HepG2 (cell line): ENCODE measurements around the gene EIF3B. TPM values are rescaled to one million over a fixed set of nuclear protein-coding genes. Genes with fewer than 3 reads are reported as not detected.

ENCODE experiments used
- ATAC-seq: fragments of 200-7000 bp; cut with Tn5 transposase; 3 replicates; pipeline ENCODE4 v1.9.1; 2020; ENCODE audit warnings: mild to moderate bottlenecking, moderate library complexity
- BruUV-seq: library from RNA; stranded (reverse); fragments of 400-500 nt; replicated peaks from 2 replicates; lab custom pipeline; 2021; lab: Mats Ljungman, UMichigan
- CTCF ChIA-PET: fragments of 300-600 bp; formaldehyde crosslinking; extraction: SDS; loops from one replicate; lab custom pipeline; 2021; ENCODE audit warnings: low total read pairs, inconsistent platforms, low intra/inter-chr PET ratio; lab: Yijun Ruan, JAX
- POLR2A ChIA-PET: fragments of 350-600 bp; sonication (Branson Sonifier 250); formaldehyde crosslinking; loops from one replicate; lab custom pipeline; 2020; ENCODE audit warnings: antibody characterized with exemption, inconsistent platforms; lab: Yijun Ruan, JAX
- DNase-seq: peaks from one replicate; pipeline ENCODE4 v3.0.0-alpha.2; 2015; ENCODE audit warnings: low spot score
- FAIRE-seq: peaks from 3 replicates; lab custom pipeline; 2011; peaks lifted over from hg19 to GRCh38; lab: Jason Lieb, UNC
- H2AFZ ChIP-seq: one replicate; pipeline ENCODE4 v1.6.1; 2011; ENCODE audit warnings: low read length, inconsistent platforms
- H3K27ac ChIP-seq: fragments of 300-600 bp; 3 replicates; pipeline ENCODE4 v1.8.0; 2011; ENCODE audit warnings: mixed run types, mild to moderate bottlenecking, mixed read lengths, low read length, inconsistent platforms; ENCODE audit not compliant: insufficient read depth; ENCODE audit errors: extremely low read length
- H3K27me3 ChIP-seq, 2 experiments: fragments of 200-600 bp in 1 of 2; 2 replicates in 1 of 2; 3 replicates in 1 of 2; pipeline versions ENCODE4 v1.6.0 to v1.8.0; 2011; ENCODE audit warnings: low read length in 2 of 2, mild to moderate bottlenecking in 2 of 2, moderate library complexity in 2 of 2, inconsistent platforms in 1 of 2; ENCODE audit not compliant: insufficient read depth in 2 of 2, control insufficient read depth in 1 of 2
- H3K36me3 ChIP-seq, 2 experiments: fragments of 200-600 bp in 1 of 2; replicated peaks in 1 of 2; 2 replicates in 1 of 2; 3 replicates in 1 of 2; pipeline versions ENCODE4 v1.5.1 to v1.8.0; 2011; ENCODE audit warnings: low read length in 2 of 2, inconsistent platforms in 1 of 2; ENCODE audit not compliant: insufficient read depth in 2 of 2, control insufficient read depth in 1 of 2
- H3K4me1 ChIP-seq: 2 replicates; pipeline ENCODE4 v1.5.1; 2012; ENCODE audit warnings: low read length, inconsistent platforms; ENCODE audit not compliant: insufficient read depth
- H3K4me2 ChIP-seq: 2 replicates; pipeline ENCODE4 v1.6.0; 2011; ENCODE audit warnings: low read depth, low read length, inconsistent platforms
- H3K4me3 ChIP-seq, 3 experiments: fragments of 200-600 bp in 1 of 3; sonication (generic), shearing (Covaris generic) in 1 of 3; replicated peaks in 1 of 3; 2 replicates each; pipeline ENCODE4 v1.5.1; 2011 to 2016; ENCODE audit warnings: low read length in 3 of 3, inconsistent platforms in 2 of 3, low read depth in 2 of 3, mild to moderate bottlenecking in 2 of 3, control low read depth in 1 of 3, mixed read lengths in 1 of 3; ENCODE audit not compliant: insufficient read depth in 1 of 3
- H3K79me2 ChIP-seq: one replicate; pipeline ENCODE4 v1.6.1; 2011; ENCODE audit warnings: low read length, inconsistent platforms; ENCODE audit not compliant: insufficient read depth
- H3K9ac ChIP-seq: 2 replicates; pipeline ENCODE4 v1.6.0; 2011; ENCODE audit warnings: mild to moderate bottlenecking, low read depth, low read length, inconsistent platforms; ENCODE audit not compliant: insufficient read depth
- H3K9me3 ChIP-seq: 2 replicates; pipeline ENCODE4 v1.5.1; 2012; ENCODE audit warnings: mild to moderate bottlenecking, low read length
- H4K20me1 ChIP-seq: 2 replicates; pipeline ENCODE4 v1.6.0; 2011; ENCODE audit warnings: inconsistent platforms, mild to moderate bottlenecking, low read length, moderate library complexity; ENCODE audit not compliant: insufficient read depth
- CBX1 ChIP-seq: IDR thresholded peaks from one replicate; pipeline ENCODE4 v1.6.1; 2016; ENCODE audit warnings: antibody characterized with exemption, low read depth
- DMAP1 ChIP-seq: IDR thresholded peaks from 2 replicates; pipeline ENCODE4 v1.6.1; 2016
- ETV5 ChIP-seq: IDR thresholded peaks from 2 replicates; pipeline ENCODE4 v1.6.1; 2018; ENCODE audit warnings: missing biosample characterization, missing genetic modification reagents, inconsistent platforms, borderline replicate concordance
- ETV6 ChIP-seq: sonication (generic); formaldehyde crosslinking; conservative IDR thresholded peaks from 2 replicates; pipeline ENCODE4 v1.4.0; 2020; ENCODE audit warnings: missing genetic modification reagents
- FUBP1 ChIP-seq: sonication (generic); formaldehyde crosslinking; IDR thresholded peaks from 2 replicates; pipeline ENCODE4 v1.5.1; 2020; ENCODE audit warnings: missing genetic modification reagents, mild to moderate bottlenecking, borderline replicate concordance
- HNRNPUL1 ChIP-seq: fragments of 200-400 bp; formaldehyde crosslinking; IDR thresholded peaks from 2 replicates; pipeline ENCODE4 v1.6.1; 2017; ENCODE audit warnings: low read depth, mild to moderate bottlenecking, low read length, moderate library complexity
- MBD4 ChIP-seq: IDR thresholded peaks from 2 replicates; pipeline ENCODE4 v1.6.1; 2012; ENCODE audit warnings: low read length, inconsistent platforms, borderline replicate concordance
- PITX1 ChIP-seq: sonication (generic); formaldehyde crosslinking; IDR thresholded peaks from 2 replicates; pipeline ENCODE4 v1.5.1; 2020; ENCODE audit warnings: mild to moderate bottlenecking, missing genetic modification reagents
- RBFOX2 ChIP-seq: fragments of 200-400 bp; formaldehyde crosslinking; IDR thresholded peaks from 2 replicates; pipeline ENCODE4 v1.6.1; 2017; ENCODE audit warnings: low read depth, mild to moderate bottlenecking, low read length
- RBM22 ChIP-seq: fragments of 200-400 bp; formaldehyde crosslinking; optimal IDR thresholded peaks from 2 replicates; pipeline ENCODE3; 2017; ENCODE audit warnings: mild to moderate bottlenecking, low read length, moderate library complexity
- SMC3 ChIP-seq: IDR thresholded peaks from 2 replicates; pipeline ENCODE4 v1.6.1; 2011; ENCODE audit warnings: low read length, improper control_type of control experiment
- SSRP1 ChIP-seq: IDR thresholded peaks from 2 replicates; pipeline ENCODE4 v1.6.1; 2016; ENCODE audit warnings: control low read depth
- ZNF670 ChIP-seq: sonication (generic); formaldehyde crosslinking; IDR thresholded peaks from 2 replicates; pipeline ENCODE4 v1.8.0; 2022; ENCODE audit warnings: mild to moderate bottlenecking, missing genetic modification reagents, borderline replicate concordance
- ZNF772 ChIP-seq: sonication (generic); formaldehyde crosslinking; IDR thresholded peaks from 2 replicates; pipeline ENCODE4 v1.5.0; 2020; ENCODE audit warnings: mild to moderate bottlenecking, missing genetic modification reagents
- ZNF782 ChIP-seq: sonication (generic); formaldehyde crosslinking; IDR thresholded peaks from 2 replicates; pipeline ENCODE4 v1.4.0; 2020; ENCODE audit warnings: missing genetic modification reagents, mild to moderate bottlenecking, borderline replicate concordance
- ZSCAN20 ChIP-seq: sonication (generic); formaldehyde crosslinking; IDR thresholded peaks from 2 replicates; pipeline ENCODE4 v1.4.0; 2020; ENCODE audit warnings: missing genetic modification reagents, mild to moderate bottlenecking, borderline replicate concordance
- WGBS: methylation state at CpG from one replicate; pipeline ENCODE4 v1.1.6; 2017; ENCODE audit warnings: low lambda C conversion rate; 5-methylcytosine and 5-hydroxymethylcytosine counted together
- in situ Hi-C: cut with HindIII; loops from 2 replicates; pipeline ENCODE4 v1.10.0; 2017; ENCODE audit warnings: low pct_unique_long_range_greater_than_20kb; ENCODE audit not compliant: extremely low pct_ligation_motif_present
- intact Hi-C: fragments of 100-400 bp; cut with micrococcal nuclease; formaldehyde crosslinking; loops from one replicate; pipeline ENCODE4 v1.10.0; 2022; ENCODE audit not compliant: unreplicated experiment
- polyA plus RNA-seq, 8 experiments: library from polyadenylated mRNA; depleted of rRNA in 3 of 8; stranded (reverse) in 7 of 8; unstranded in 1 of 8; fragments of >200 nt; fragmentation: Illumina TruSeq in 4 of 8; extraction: Trizol in 4 of 8; gene quantifications; 2 replicates each; pipeline versions ENCODE4 v1.2.1 to v1.2.3, GENCODE V29; 2011 to 2016; ENCODE audit warnings: low read depth in 4 of 8, missing spikeins in 1 of 8, mixed read lengths in 1 of 8; ENCODE audit not compliant: insufficient read depth in 1 of 8
- total RNA-seq, 5 experiments: library from RNA; depleted of rRNA; stranded (reverse); fragments of >200 nt; fragmentation: Illumina TruSeq; extraction: Trizol; gene quantifications; 2 replicates each; pipeline ENCODE4 v1.2.3, GENCODE V29; 2016; ENCODE audit warnings: low read depth in 1 of 5
- TF ChIP-seq, protein P1 (sequence below): IDR thresholded peaks from 2 replicates; pipeline ENCODE4 v1.6.1; 2016; ENCODE audit warnings: missing genetic modification reagents, missing compliant biosample characterization

Gene EIF3B
- total and polyA plus RNA-seq, 2 of the 13 experiments (the other 11 are each of a cell fraction or from before 2014, with no cell fraction given), result 92.2 to 241 TPM

- H3K9ac ChIP-seq, result no peak overlapping the region
- ChIA-PET CTCF (no interaction called here), POLR2A (interaction anchor here (1.0 kb wide), 1 partner anchor 34 kb away, joined by 3 read pairs; the partner anchor contains the start of gene CHST12)
- H4K20me1 ChIP-seq, result peaks cover 3% of the 10 kb centered on the region; the same call in 1 of the 2 replicates
- H3K4me3 ChIP-seq, result no peak overlapping the region
- H3K27ac ChIP-seq, result no peak overlapping the region
- no peak for FAIRE-seq
- H2AFZ ChIP-seq, result no peak overlapping the region
- TF ChIP-seq CBX1, result no peak
- TF ChIP-seq RBM22, result peak; percentile 67
- TF ChIP-seq RBFOX2, result 0 out of 2 replicates have a peak, but pooled peaks have one; percentile 25
- H3K4me2 ChIP-seq, result no peak overlapping the region
- H3K79me2 ChIP-seq, result no peaks in the 10 kb centered on the region
- no peaks in the 10 kb centered on the region for H3K27me3 ChIP-seq
- no peak for ATAC-seq
- H3K4me1 ChIP-seq, result no peaks in the 10 kb centered on the region
- in situ Hi-C loops, result no loop called here
- no peak for DNase-seq
- no peaks in the 10 kb centered on the region for H3K9me3 ChIP-seq
- peaks cover 54 to 92% of the 10 kb centered on the region in 2 experiments for H3K36me3 ChIP-seq
- 97% methylated on average over 10 of the region's 10 CpGs for WGBS
- no TSS peak for BruUV-seq
- intact Hi-C loops, result no loop called here
Observed at GRCh38 chr7:2369139-2369538, 14.5 kb downstream of the EIF3B start.

DNA sequence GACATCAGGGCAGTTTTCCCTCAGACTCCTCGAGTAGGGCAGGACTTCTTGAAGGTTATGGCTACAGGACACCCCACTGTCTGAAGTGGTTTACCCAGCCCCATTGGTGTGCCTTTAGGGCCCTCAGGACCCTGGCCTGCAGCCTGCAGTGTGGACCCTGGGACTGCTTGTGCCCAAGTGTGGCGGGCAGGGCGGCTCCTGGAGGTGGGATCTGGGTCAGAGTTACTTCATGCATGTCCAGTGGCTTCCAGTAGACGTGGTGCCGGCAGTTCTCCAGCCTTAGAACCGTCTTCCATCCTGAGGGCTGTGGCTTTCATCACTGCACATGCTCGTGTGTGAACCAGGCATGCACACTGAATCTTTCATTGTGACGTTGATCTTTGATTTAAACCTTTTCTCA is 16.7 kb downstream of the EIF3B start:
- no peaks in the 10 kb centered on the region for H3K9me3 ChIP-seq
- ATAC-seq (no peak), DNase-seq (no peak), FAIRE-seq (no peak)
- no peak overlapping the region for H3K4me3 ChIP-seq
- peaks cover 4% of the 10 kb centered on the region for H3K79me2 ChIP-seq
- H2AFZ ChIP-seq, result no peak overlapping the region
- BruUV-seq, result no TSS peak
- POLR2A ChIA-PET, result no interaction called here
- in situ Hi-C loops (no loop called here), intact Hi-C loops (no loop called here)
- H3K36me3 ChIP-seq, result peaks cover 61 to 92% of the 10 kb centered on the region in 2 experiments
- H3K4me2 ChIP-seq, result no peak overlapping the region
- no peak overlapping the region for H3K9ac ChIP-seq
- H3K27ac ChIP-seq, result no peak overlapping the region
- WGBS, result 100% methylated on average over 8 of the region's 8 CpGs
- H4K20me1 ChIP-seq, result 0 out of 2 replicates have a peak, but pooled peaks cover 3% of the 10 kb centered on the region
- H3K27me3 ChIP-seq, result no peaks in the 10 kb centered on the region
- no peak for TF ChIP-seq HNRNPUL1
- TF ChIP-seq SSRP1 (CRISPR knock-in tag), result 0 out of 2 replicates have a peak, but pooled peaks have one; percentile 47
- no peak for TF ChIP-seq ZSCAN20 (CRISPR knock-in tag)
- no peak for TF ChIP-seq ETV5 (CRISPR knock-in tag)
- TF ChIP-seq DMAP1 (CRISPR knock-in tag), result no peak
- TF ChIP-seq FUBP1 (CRISPR knock-in tag), result no peak
- TF ChIP-seq RBM22, result peak; percentile 24
- TF ChIP-seq MBD4, result no peak
- TF ChIP-seq, protein P1, sequence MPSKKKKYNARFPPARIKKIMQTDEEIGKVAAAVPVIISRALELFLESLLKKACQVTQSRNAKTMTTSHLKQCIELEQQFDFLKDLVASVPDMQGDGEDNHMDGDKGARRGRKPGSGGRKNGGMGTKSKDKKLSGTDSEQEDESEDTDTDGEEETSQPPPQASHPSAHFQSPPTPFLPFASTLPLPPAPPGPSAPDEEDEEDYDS (CRISPR knock-in tag), result no peak
- TF ChIP-seq ETV6, result no peak
- TF ChIP-seq SMC3, result no peak
- TF ChIP-seq ZNF670 (CRISPR knock-in tag), result no peak
- TF ChIP-seq ZNF772 (CRISPR knock-in tag), result no peak
- TF ChIP-seq PITX1 (CRISPR knock-in tag), result no peak
- TF ChIP-seq ZNF782 (CRISPR knock-in tag), result no peak
- no peak for TF ChIP-seq CBX1
- CTCF ChIA-PET, result no interaction called here
- H3K4me1 ChIP-seq, result no peaks in the 10 kb centered on the region
